Panc1 (cell line): Measurements from ENCODE around the gene GLI3. TPM values are rescaled to one million over a fixed set of nuclear protein-coding genes. Genes with fewer than 3 reads are reported as not detected.

ENCODE experiments used
- ATAC-seq: fragments of 200-7000 bp; cut with Tn5 transposase; 2 replicates; pipeline ENCODE4 v1.9.1; 2020; ENCODE audit warnings: mild to moderate bottlenecking, moderate library complexity
- BruUV-seq: library from RNA; stranded (reverse); fragments of 400-500 nt; replicated peaks from 2 replicates; lab custom pipeline; 2021; lab: Mats Ljungman, UMichigan
- CTCF ChIA-PET: fragments of 300-600 bp; sonication (Branson Sonifier 250); formaldehyde crosslinking; loops from one replicate; lab custom pipeline; 2022; ENCODE audit warnings: antibody characterized with exemption; lab: Charles Lee
- POLR2A ChIA-PET: fragments of 300-600 bp; sonication (Branson Sonifier 250); formaldehyde crosslinking; loops from one replicate; lab custom pipeline; 2022; ENCODE audit warnings: antibody characterized with exemption; lab: Charles Lee
- DNase-seq: peaks from one replicate; pipeline ENCODE4 v3.0.0-alpha.2; 2010; ENCODE audit warnings: low read depth, low spot score
- H3K27ac ChIP-seq: 2 replicates; pipeline ENCODE4 v1.5.1; 2011; ENCODE audit warnings: mild to moderate bottlenecking, low read length, inconsistent platforms
- H3K27me3 ChIP-seq: fragments of 200-500 bp; sonication (Bioruptor generic); 2 replicates; pipeline ENCODE4 v1.6.0; 2014; ENCODE audit warnings: low read length, inconsistent platforms; ENCODE audit not compliant: control insufficient read depth, insufficient read depth
- H3K36me3 ChIP-seq: fragments of 200-500 bp; sonication (Bioruptor generic); 2 replicates; pipeline ENCODE4 v1.5.1; 2014; ENCODE audit warnings: inconsistent platforms, mild to moderate bottlenecking, low read length, moderate library complexity; ENCODE audit not compliant: control insufficient read depth, insufficient read depth
- H3K4me1 ChIP-seq: 2 replicates; pipeline ENCODE4 v1.5.1; 2011; ENCODE audit warnings: inconsistent platforms, mild to moderate bottlenecking, low read length, moderate library complexity; ENCODE audit not compliant: control insufficient read depth, insufficient read depth
- H3K4me3 ChIP-seq, 2 experiments: 2 replicates each; pipeline ENCODE4 v1.5.1; 2011 to 2012; ENCODE audit warnings: low read depth in 2 of 2, low read length in 2 of 2, mild to moderate bottlenecking in 2 of 2, inconsistent platforms in 1 of 2, moderate library complexity in 1 of 2
- H3K9me3 ChIP-seq: fragments of 200-500 bp; sonication (Bioruptor generic); 2 replicates; pipeline ENCODE4 v1.5.1; 2014; ENCODE audit warnings: low read depth, mild to moderate bottlenecking, inconsistent platforms, low read length, moderate library complexity; ENCODE audit not compliant: control insufficient read depth, insufficient read depth
- CTCF ChIP-seq: fragments of 450-650 bp; IDR thresholded peaks from 2 replicates; pipeline ENCODE4 v1.5.1; 2017; ENCODE audit warnings: mild to moderate bottlenecking
- POLR2AphosphoS5 ChIP-seq: IDR thresholded peaks from 2 replicates; pipeline ENCODE4 v1.6.1; 2012; ENCODE audit warnings: mild to moderate bottlenecking, low read depth, low read length, moderate library complexity
- REST ChIP-seq, 2 experiments: IDR thresholded peaks; 2 replicates each; pipeline ENCODE4 v1.6.1; 2011 to 2012; ENCODE audit warnings: low read depth in 2 of 2, control low read depth in 1 of 2, low read length in 1 of 2, mild to moderate bottlenecking in 1 of 2, moderate library complexity in 1 of 2; ENCODE audit not compliant: insufficient read depth in 1 of 2
- SIN3A ChIP-seq: IDR thresholded peaks from 2 replicates; pipeline ENCODE4 v1.6.1; 2012; ENCODE audit warnings: low read depth, mild to moderate bottlenecking, low read length, moderate library complexity, borderline replicate concordance; ENCODE audit not compliant: insufficient read depth
- TCF7L2 ChIP-seq: IDR thresholded peaks from 2 replicates; pipeline ENCODE4 v1.6.1; 2011; ENCODE audit warnings: mild to moderate bottlenecking, low read depth, low read length, inconsistent platforms
- in situ Hi-C: cut with HindIII; loops from 2 replicates; pipeline ENCODE4 v1.10.0; 2016; ENCODE audit warnings: low sequenced_read_pairs, low pct_unique_long_range_greater_than_20kb
- intact Hi-C: fragments of 100-400 bp; cut with micrococcal nuclease; formaldehyde crosslinking; loops from one replicate; pipeline ENCODE4 v1.10.0; 2022; ENCODE audit not compliant: unreplicated experiment
- total RNA-seq: library from RNA; stranded (reverse); gene quantifications from one replicate; pipeline ENCODE4 v1.2.1, GENCODE V29; 2021; ENCODE audit not compliant: unreplicated experiment

GLI3 gene
- total RNA-seq, 1 experiment from 2014 or later = 3.7 TPM

GRCh38 chr7:42156967-42157721, 79.9 kb downstream of the GLI3 start:
- CTCF ChIA-PET = no interaction called here

GRCh38 chr7:42156291-42156865, 80.6 kb downstream of the GLI3 start:
- H3K27ac ChIP-seq = no peak overlapping the region
- intact Hi-C loops = no loop called here
- ATAC-seq = no peak
- TF ChIP-seq CTCF = no peak
- no peak for TF ChIP-seq SIN3A
- TF ChIP-seq TCF7L2 = no peak
- TF ChIP-seq REST (IDR thresholded peaks at IDR 0.05; ENCODE audit: insufficient read depth in 1 of 2, low read depth in 2 of 2, low read length in 1 of 2) = no peak

More at GRCh38 chr7:42156967-42157721, 79.9 kb downstream of the GLI3 start:
- BruUV-seq = no TSS peak
- no peak overlapping the region for H3K27ac ChIP-seq
- no peaks in the 10 kb centered on the region for H3K27me3 ChIP-seq
- in situ Hi-C loops = no loop called here
- H3K36me3 ChIP-seq = no peaks in the 10 kb centered on the region
- no peak for ATAC-seq
- DNase-seq = no peak
- no peaks in the 10 kb centered on the region for H3K4me1 ChIP-seq
- H3K9me3 ChIP-seq = no peaks in the 10 kb centered on the region
- no peak overlapping the region for H3K4me3 ChIP-seq
- POLR2A ChIA-PET = no interaction called here
- TF ChIP-seq POLR2AphosphoS5 = no peak
- TF ChIP-seq REST (IDR thresholded peaks at IDR 0.05; ENCODE audit: insufficient read depth in 1 of 2, low read depth in 2 of 2, low read length in 1 of 2) = no peak
- TF ChIP-seq TCF7L2 = no peak
- TF ChIP-seq CTCF = no peak
- TF ChIP-seq SIN3A = no peak
- intact Hi-C loops = no loop called here

More at GRCh38 chr7:42156291-42156865, 80.6 kb downstream of the GLI3 start:
- CTCF ChIA-PET = interaction anchor here (1.0 kb wide), 1 partner anchor 21 kb away, joined by 3 read pairs; no protein-coding TSS in a partner anchor
- Histone ChIP-seq H3K36me3 (no peaks in the 10 kb centered on the region), H3K4me1 (no peaks in the 10 kb centered on the region), H3K9me3 (no peaks in the 10 kb centered on the region), H3K4me3 (no peak overlapping the region), H3K27me3 (0 out of 2 replicates have a peak, but pooled peaks cover 3% of the 10 kb centered on the region)
- no peak for DNase-seq
- in situ Hi-C loops = no loop called here
- BruUV-seq = no TSS peak
- POLR2A ChIA-PET = no interaction called here
